Right lobe of liver (tissue), 4 donors: ENCODE measurements around the gene RBM38.

Source experiments
- CTCF ChIP-seq, 4 donors: fragments of 200-600 bp in 3 of 4; fragments of 450-650 bp in 1 of 4; IDR thresholded peaks; one replicate each; pipeline versions ENCODE4 v1.5.1 to v1.8.0; 2016 to 2022; ENCODE audit warnings: antibody characterized with exemption in 4 of 4, mild to moderate bottlenecking in 2 of 4
- POLR2A ChIP-seq: fragments of 450-650 bp; IDR thresholded peaks from one replicate; pipeline ENCODE4 v1.6.1; 2017; ENCODE audit warnings: antibody characterized with exemption, mild to moderate bottlenecking
- donor health status: DM: no; HTN: no; CAD: no.
- donor health status: DM: no; HTN: no; CAD: no.
- donor health status: DM: no; HTN: yes; CAD: no.

- TF ChIP-seq CTCF (IDR thresholded peaks at IDR 0.05) (no peak), POLR2A (no peak)
Observed at GRCh38 chr20:57437267-57437666, 46.1 kb downstream of the RBM38 start.
